Panc1 (cell line): ENCODE results near the gene FLRT1.

Experiments used
- POLR2AphosphoS5 ChIP-seq: IDR thresholded peaks from 2 replicates; pipeline ENCODE4 v1.6.1; 2012; ENCODE audit warnings: mild to moderate bottlenecking, low read depth, low read length, moderate library complexity
- TF ChIP-seq, protein P1 (sequence below): fragments of 450-650 bp; IDR thresholded peaks from 2 replicates; pipeline ENCODE4 v1.5.1; 2017; ENCODE audit warnings: mild to moderate bottlenecking

DNA sequence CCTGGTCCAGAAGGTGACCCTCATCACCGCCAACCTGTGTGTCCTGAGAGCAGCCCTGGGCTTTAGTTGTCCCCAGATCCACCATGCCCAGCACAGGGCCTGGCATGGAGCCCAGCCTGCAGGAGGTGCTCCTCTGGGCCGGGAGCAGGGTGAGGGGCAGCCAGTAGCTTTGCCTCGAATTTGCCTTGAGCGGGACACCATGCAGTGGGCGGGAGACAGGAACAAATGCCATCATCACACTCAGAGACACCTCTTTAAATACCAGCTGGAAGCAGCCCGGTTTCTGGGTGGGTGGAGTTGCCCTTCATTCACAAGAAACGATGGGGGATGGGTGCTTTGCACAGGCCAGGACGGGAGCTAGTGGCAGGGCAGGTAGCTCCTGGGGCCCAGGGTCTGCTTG, 19.3 kb downstream of the FLRT1 start:
- TF ChIP-seq, protein P1, sequence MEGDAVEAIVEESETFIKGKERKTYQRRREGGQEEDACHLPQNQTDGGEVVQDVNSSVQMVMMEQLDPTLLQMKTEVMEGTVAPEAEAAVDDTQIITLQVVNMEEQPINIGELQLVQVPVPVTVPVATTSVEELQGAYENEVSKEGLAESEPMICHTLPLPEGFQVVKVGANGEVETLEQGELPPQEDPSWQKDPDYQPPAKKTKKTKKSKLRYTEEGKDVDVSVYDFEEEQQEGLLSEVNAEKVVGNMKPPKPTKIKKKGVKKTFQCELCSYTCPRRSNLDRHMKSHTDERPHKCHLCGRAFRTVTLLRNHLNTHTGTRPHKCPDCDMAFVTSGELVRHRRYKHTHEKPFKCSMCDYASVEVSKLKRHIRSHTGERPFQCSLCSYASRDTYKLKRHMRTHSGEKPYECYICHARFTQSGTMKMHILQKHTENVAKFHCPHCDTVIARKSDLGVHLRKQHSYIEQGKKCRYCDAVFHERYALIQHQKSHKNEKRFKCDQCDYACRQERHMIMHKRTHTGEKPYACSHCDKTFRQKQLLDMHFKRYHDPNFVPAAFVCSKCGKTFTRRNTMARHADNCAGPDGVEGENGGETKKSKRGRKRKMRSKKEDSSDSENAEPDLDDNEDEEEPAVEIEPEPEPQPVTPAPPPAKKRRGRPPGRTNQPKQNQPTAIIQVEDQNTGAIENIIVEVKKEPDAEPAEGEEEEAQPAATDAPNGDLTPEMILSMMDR: no peak
- TF ChIP-seq POLR2AphosphoS5: no peak
